ENCODE measurements around the gene ASB18. TPM values are rescaled to one million over a fixed set of nuclear protein-coding genes. Genes with fewer than 3 reads are reported as not detected.

ASB18 gene
- total and polyA plus RNA-seq, 2 of the 8 experiments (the other 6 are each of a cell fraction or from before 2014, with no cell fraction given) = not detected

GRCh38 chr2:236236559-236237452 is 27.4 kb downstream of the ASB18 start (continued):
- TF ChIP-seq RFX5 (IDR thresholded peaks at IDR 0.05; ENCODE audit: borderline replicate concordance, low read depth, low read length) (no peak), HDAC2 (IDR thresholded peaks at IDR 0.05; ENCODE audit: borderline replicate concordance in 1 of 2, low read depth in 2 of 2, low read length in 2 of 2) (no peak), GABPA (IDR thresholded peaks at IDR 0.05; ENCODE audit: borderline replicate concordance, insufficient read depth, low read length) (no peak), EGR1 (IDR thresholded peaks at IDR 0.05; ENCODE audit: borderline replicate concordance, low read depth, low read length) (no peak), RAD21 (IDR thresholded peaks at IDR 0.05 in 1 of 2, conservative IDR thresholded peaks at IDR 0.05 in 1 of 2; ENCODE audit: low read depth in 2 of 2, low read length in 2 of 2) (no peak), SUZ12 (IDR thresholded peaks at IDR 0.05; ENCODE audit: low read length) (peak; percentile 67; the same call in 1 of the 2 replicates), SP1 (IDR thresholded peaks at IDR 0.05; ENCODE audit: low read depth, low read length) (no peak), SP2 (IDR thresholded peaks at IDR 0.05; ENCODE audit: low read length) (no peak), ATF3 (IDR thresholded peaks at IDR 0.05; ENCODE audit: insufficient read depth, low read depth, low read length) (no peak), MAX (IDR thresholded peaks at IDR 0.05) (0 out of 2 replicates have a peak, but pooled peaks have one; percentile 13), CBX8 (IDR thresholded peaks at IDR 0.05; ENCODE audit: borderline replicate concordance, low read depth, low read length) (no peak), SP4 (IDR thresholded peaks at IDR 0.05; ENCODE audit: low read length) (no peak), CTCF (IDR thresholded peaks at IDR 0.05; ENCODE audit: control extremely low read depth in 1 of 3, insufficient read depth in 1 of 3, low read depth in 1 of 3, low read length in 3 of 3) (peak in 2 of 3 experiments; percentile 5 to 27; a peak in 2 of 4 replicates), CTBP2 (IDR thresholded peaks at IDR 0.05; ENCODE audit: borderline replicate concordance, insufficient read depth, insufficient read length, low read length) (no peak), CREB1 (IDR thresholded peaks at IDR 0.05) (no peak)

All from H1 (cell line).